ENCODE measurements around the gene ETV6.
"Not testable (repeated sequence)": the region's sequence is repeated elsewhere in the genome, so short reads cannot be mapped to it uniquely, and the experiment has no call there.

ETV6 gene

GRCh38 chr12:11905534-11905933, 256.1 kb downstream of the ETV6 start:
- DNase-seq (ENCODE audit: low read depth in 2 of 2, low spot score in 1 of 2), result no peak

- no peak for DNase-seq (ENCODE audit: low read depth in 2 of 2, low spot score in 1 of 2)
These were observed 256.9 kb downstream of the ETV6 start for GRCh38 chr12:11906286-11906935.

GRCh38 chr12:11907625-11908024, 258.2 kb downstream of the ETV6 start:
- DNase-seq (ENCODE audit: low read depth in 2 of 2, low spot score in 1 of 2), result no peak

- not testable (repeated sequence) for DNase-seq (ENCODE audit: low read depth in 2 of 2, low spot score in 1 of 2)
These were observed 259.9 kb downstream of the ETV6 start for GRCh38 chr12:11909406-11909805.

- DNase-seq (ENCODE audit: low read depth in 2 of 2, low spot score in 1 of 2), result no peak
These were observed 266.6 kb downstream of the ETV6 start for GRCh38 chr12:11916113-11916512.

- DNase-seq (ENCODE audit: low read depth in 2 of 2, low spot score in 1 of 2), result no peak
These were observed 267.3 kb downstream of the ETV6 start for GRCh38 chr12:11916771-11917170.

- no peak for DNase-seq (ENCODE audit: low read depth in 2 of 2, low spot score in 1 of 2)
These were observed 268.0 kb downstream of the ETV6 start for GRCh38 chr12:11917501-11917900.

GRCh38 chr12:11920231-11920630, 270.8 kb downstream of the ETV6 start:
- DNase-seq (ENCODE audit: low read depth in 2 of 2, low spot score in 1 of 2), result no peak

- DNase-seq (ENCODE audit: low read depth in 2 of 2, low spot score in 1 of 2), result no peak
These were observed 272.9 kb downstream of the ETV6 start for GRCh38 chr12:11922361-11922760.

- DNase-seq (ENCODE audit: low read depth in 2 of 2, low spot score in 1 of 2), result no peak
These were observed 273.6 kb downstream of the ETV6 start for GRCh38 chr12:11923067-11923466.

GRCh38 chr12:11927286-11927935, 277.9 kb downstream of the ETV6 start:
- no peak for DNase-seq (ENCODE audit: low read depth in 2 of 2, low spot score in 1 of 2)

GRCh38 chr12:11929714-11930113, 280.2 kb downstream of the ETV6 start:
- no peak for DNase-seq (ENCODE audit: low read depth in 2 of 2, low spot score in 1 of 2)

GRCh38 chr12:11939223-11939622, 289.7 kb downstream of the ETV6 start:
- DNase-seq (ENCODE audit: low read depth in 2 of 2, low spot score in 1 of 2), result no peak

GRCh38 chr12:11941606-11942337, 292.3 kb downstream of the ETV6 start:
- no peak for DNase-seq (ENCODE audit: low read depth in 2 of 2, low spot score in 1 of 2)

- DNase-seq (ENCODE audit: low read depth in 2 of 2, low spot score in 1 of 2), result no peak
These were observed 294.6 kb downstream of the ETV6 start for GRCh38 chr12:11943919-11944700.

Data from stimulated activated CD8-positive, alpha-beta memory T cell treated with anti-CD3 and anti-CD28 coated beads, Interleukin-4, amount 100 ng/mL, for 4 hours (primary cell).